HEK293 (cell line): ENCODE data around the gene IMP3.

Source experiments
- CTCF ChIP-seq: fragments of 450-650 bp; formaldehyde crosslinking; IDR thresholded peaks from 2 replicates; pipeline ENCODE4 v1.5.1; 2016; ENCODE audit warnings: missing biosample characterization, missing genetic modification characterization
- HOXA7 ChIP-seq: sonication (generic); formaldehyde crosslinking; IDR thresholded peaks from 2 replicates; pipeline ENCODE4 v1.8.1; 2022; ENCODE audit warnings: missing genetic modification reagents, borderline replicate concordance
- PRDM6 ChIP-seq: fragments of 450-650 bp; formaldehyde crosslinking; IDR thresholded peaks from 2 replicates; pipeline ENCODE4 v1.5.1; 2017; ENCODE audit warnings: missing biosample characterization, missing genetic modification characterization
- REST ChIP-seq: fragments of 450-650 bp; formaldehyde crosslinking; IDR thresholded peaks from 2 replicates; pipeline ENCODE4 v1.5.1; 2016; ENCODE audit warnings: missing biosample characterization, missing genetic modification characterization
- YY2 ChIP-seq: fragments of 450-650 bp; formaldehyde crosslinking; IDR thresholded peaks from 2 replicates; pipeline ENCODE4 v1.5.1; 2016; ENCODE audit warnings: missing biosample characterization, missing genetic modification characterization

- TF ChIP-seq YY2 (tag by site-specific recombination), result no peak
- no peak for TF ChIP-seq PRDM6 (tag by site-specific recombination)
- TF ChIP-seq CTCF (tag by site-specific recombination), result no peak
- TF ChIP-seq HOXA7 (CRISPR knock-in tag), result no peak
- no peak for TF ChIP-seq REST (tag by site-specific recombination)
Measured at GRCh38 chr15:75653347-75653913, 13.4 kb upstream of the IMP3 start.
